Measurements from ENCODE around the gene ENOPH1.
A peak's percentile ranks its signal among the peaks of the same experiment; 100 is the strongest.
"Not testable (repeated sequence)": the region's sequence is repeated elsewhere in the genome, so short reads cannot be mapped to it uniquely, and the experiment has no call there.

ENOPH1 gene

DNA sequence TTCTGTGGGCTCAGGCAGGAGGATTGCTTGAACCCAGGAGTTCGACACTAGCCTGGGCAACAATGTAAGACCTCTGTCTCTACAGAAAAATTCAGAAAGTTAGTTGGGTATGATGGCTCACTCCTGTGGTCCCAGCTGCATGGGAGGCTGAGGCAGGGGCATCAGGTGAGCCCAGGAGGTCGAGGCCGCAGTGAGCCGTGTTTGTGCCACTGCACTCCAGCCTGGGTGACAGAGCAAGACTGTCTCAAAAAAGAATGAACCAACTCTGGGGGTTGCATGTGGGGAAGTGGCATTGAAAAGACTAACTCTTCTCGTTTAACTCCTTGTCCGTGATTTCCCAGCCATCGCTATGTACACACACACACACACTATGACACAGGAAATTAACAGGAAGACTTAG lies 26.9 kb downstream of the ENOPH1 start:
- in situ Hi-C loops (cut with HindIII; ENCODE audit: low pct_ligation_motif_present, low pct_unique_long_range_greater_than_20kb, low sequenced_read_pairs): loop anchor here (25.0 kb wide), 1 partner anchor 280 kb away; no protein-coding TSS in a partner anchor
- no peak for DNase-seq

DNA sequence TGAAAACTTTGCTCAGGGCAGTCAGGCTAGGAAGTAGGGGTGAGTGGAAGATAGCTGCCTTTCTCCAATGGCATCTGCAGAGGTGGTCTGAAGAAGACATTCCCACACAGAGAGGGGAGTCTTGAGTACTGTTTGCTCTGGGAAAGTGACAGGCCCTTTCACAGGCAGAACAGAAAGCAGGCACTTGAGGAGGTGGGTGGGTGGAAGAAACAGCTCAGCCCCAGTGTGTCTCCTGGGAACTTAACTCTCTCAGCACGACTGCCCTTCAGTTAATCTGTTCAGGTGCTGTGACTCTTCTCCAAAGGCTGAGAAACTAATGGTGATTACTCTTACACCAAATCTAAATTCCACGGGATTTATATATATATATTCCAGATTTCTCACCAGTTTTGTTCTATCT lies 28.3 kb downstream of the ENOPH1 start:
- in situ Hi-C loops (cut with HindIII; ENCODE audit: low pct_ligation_motif_present, low pct_unique_long_range_greater_than_20kb, low sequenced_read_pairs): loop anchor here (25.0 kb wide), 1 partner anchor 279 kb away; no protein-coding TSS in a partner anchor
- DNase-seq: no peak

DNA sequence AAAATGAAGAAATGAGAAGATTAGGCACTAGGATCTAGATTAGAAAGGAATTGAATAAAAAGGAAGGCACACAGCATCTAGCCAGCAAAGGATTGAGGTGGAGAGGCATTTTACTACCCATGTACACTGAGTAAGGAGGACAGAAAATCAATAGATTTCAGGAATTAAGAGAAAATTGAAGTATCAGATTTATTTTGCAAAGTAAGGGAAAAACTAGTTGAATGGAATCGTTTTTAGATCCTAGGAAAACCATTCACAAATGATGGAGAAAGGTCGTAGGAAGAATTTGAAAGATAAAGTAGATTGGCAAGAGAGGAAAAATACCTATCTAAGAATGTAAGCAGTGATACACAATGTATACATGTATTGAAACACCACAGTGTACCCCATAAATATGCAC lies 31.3 kb downstream of the ENOPH1 start:
- no peak for DNase-seq
- in situ Hi-C loops (cut with HindIII; ENCODE audit: low pct_ligation_motif_present, low pct_unique_long_range_greater_than_20kb, low sequenced_read_pairs): loop anchor here (25.0 kb wide), 1 partner anchor 276 kb away; no protein-coding TSS in a partner anchor

DNA sequence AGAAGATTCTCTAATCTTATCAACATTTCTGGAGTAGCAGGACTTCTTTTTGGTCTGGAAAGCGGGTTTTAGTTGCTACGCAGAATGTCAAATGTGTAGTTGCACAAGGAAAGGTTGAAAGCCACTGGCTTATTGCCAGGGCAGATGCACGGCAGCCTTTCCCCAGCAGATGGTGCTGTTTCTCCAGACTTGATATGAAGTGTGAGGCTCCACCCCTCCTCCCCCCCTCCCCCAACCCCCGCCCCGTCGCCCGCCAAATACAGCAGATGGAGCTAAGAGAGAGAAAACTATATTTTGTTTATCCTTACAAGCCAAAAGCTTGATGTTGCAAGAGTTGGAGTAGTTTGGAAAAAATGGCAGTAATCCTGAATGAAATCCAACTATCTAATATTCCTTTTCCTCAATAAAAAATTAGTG lies 32.0 kb downstream of the ENOPH1 start:
- DNase-seq: peak; percentile 77
- in situ Hi-C loops (cut with HindIII; ENCODE audit: low pct_ligation_motif_present, low pct_unique_long_range_greater_than_20kb, low sequenced_read_pairs): loop anchor here (25.0 kb wide), 1 partner anchor 275 kb away; no protein-coding TSS in a partner anchor

DNA sequence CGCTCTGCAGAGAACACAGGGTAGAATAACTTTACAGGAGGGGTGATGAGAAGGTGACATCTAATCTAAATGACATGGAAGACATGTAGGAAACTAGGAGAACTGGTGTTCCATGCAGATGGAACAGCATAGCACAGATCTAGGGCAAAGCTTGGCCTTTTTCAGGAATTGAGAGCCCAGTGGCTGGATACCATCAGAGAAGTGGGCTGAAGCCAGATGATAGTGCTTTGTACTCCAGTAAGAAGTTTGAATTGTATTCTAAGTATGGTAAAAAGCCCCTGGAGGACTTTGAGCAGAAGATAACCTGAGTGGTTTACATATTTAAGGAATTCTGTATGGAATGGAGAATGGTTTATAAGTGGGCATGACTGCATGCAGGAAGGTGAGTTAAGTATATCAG lies 32.8 kb downstream of the ENOPH1 start:
- in situ Hi-C loops (cut with HindIII; ENCODE audit: low pct_ligation_motif_present, low pct_unique_long_range_greater_than_20kb, low sequenced_read_pairs): loop anchor here (25.0 kb wide), 1 partner anchor 274 kb away; no protein-coding TSS in a partner anchor

DNA sequence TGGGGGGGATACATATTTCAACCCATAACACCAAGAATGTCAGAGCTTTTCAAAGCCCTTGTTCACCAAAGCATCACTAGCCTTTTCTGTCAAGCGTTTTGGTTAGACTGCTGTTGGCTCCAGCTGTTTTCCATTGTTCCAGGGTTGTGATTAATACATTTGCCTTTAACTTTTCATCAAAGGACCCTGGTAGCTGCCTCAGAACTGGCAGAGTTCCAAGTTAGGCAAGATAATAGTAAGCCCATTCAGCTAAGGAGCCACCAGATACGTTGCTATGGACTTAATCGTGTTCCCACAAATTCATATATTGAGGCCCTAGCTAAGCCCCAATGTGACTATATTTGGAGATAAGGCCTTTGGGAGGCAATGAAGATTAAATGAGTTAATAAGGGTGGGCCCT lies 37.1 kb downstream of the ENOPH1 start:
- DNase-seq: no peak
- in situ Hi-C loops (cut with HindIII; ENCODE audit: low pct_ligation_motif_present, low pct_unique_long_range_greater_than_20kb, low sequenced_read_pairs): loop anchor here (25.0 kb wide), 1 partner anchor 270 kb away; no protein-coding TSS in a partner anchor

More for the DNA sequence above, 32.8 kb downstream of the ENOPH1 start:
- DNase-seq: no peak

DNA sequence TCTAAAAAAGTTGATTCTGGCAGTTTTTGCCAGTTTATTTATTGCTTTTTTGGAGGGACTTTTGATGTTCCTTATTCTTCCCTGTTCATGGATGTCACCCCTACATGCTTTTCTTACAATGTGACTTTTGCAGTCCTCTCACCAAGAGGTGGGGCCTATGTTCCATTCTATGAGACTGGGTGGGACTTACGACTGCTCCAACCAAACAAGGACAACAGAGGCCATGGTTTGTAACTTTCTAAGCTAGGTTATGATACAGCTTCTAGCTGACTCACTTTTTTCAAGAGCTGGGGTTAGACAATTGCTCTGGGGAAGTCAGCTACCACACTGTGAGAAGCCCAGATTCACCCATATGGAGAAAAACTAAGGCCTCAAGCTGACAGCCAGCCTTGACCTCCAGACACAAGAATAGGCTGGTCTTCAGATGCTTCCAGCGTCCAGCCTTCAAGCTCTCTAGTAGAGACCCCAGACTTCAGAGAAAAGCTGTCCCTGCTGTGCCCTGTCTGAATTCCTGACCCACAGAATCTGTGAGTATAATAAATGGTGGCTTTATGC lies 39.5 kb downstream of the ENOPH1 start:
- DNase-seq: no peak
- in situ Hi-C loops (cut with HindIII; ENCODE audit: low pct_ligation_motif_present, low pct_unique_long_range_greater_than_20kb, low sequenced_read_pairs): loop anchor here (25.0 kb wide), 1 partner anchor 267 kb away; no protein-coding TSS in a partner anchor

DNA sequence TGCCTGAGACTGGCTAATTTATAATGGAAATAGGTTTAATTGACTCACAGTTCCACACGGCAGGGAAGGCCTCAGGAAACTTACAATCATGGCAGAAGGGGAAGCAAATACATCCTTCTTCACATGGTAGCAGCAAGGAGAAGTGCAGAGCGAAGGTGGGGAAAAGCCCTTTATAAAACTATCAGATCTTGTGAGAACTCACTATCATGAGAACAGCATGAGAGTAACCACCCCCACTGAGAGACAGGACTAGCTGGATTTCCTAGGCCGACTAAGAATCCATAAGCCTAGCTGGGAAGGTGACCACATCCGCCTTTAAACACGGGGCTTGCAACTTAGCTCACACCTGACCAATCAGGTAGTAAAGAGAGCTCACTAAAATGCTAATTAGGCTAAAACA lies 42.7 kb downstream of the ENOPH1 start:
- in situ Hi-C loops (cut with HindIII; ENCODE audit: low pct_ligation_motif_present, low pct_unique_long_range_greater_than_20kb, low sequenced_read_pairs): loop anchor here (25.0 kb wide), 1 partner anchor 264 kb away; no protein-coding TSS in a partner anchor
- DNase-seq: not testable (repeated sequence)

DNA sequence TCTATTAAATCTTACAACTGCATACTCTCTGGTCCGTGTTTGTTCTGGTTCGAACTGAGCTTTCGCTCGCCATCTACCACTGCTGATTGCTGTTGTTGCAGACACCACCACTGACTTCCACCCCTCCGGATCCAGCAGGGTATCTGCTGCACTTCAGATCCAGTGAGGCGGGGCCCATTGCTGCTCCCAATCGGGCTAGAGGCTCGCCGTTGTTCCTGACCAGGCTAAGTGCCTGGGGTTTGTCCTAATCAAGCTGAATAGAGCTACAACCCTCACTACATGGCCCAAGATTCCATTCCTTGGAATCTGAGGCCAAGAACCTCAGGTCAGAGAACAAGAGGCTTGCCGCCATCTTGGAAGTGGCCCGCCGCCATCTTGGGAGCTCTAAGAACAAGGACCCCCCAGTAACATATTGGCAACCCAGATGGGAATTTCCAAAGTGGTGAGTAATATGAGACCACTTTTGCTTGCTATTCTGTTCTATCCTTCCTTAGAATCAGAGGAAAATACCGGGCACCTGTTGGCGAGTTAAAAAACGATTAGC lies 43.3 kb downstream of the ENOPH1 start:
- in situ Hi-C loops (cut with HindIII; ENCODE audit: low pct_ligation_motif_present, low pct_unique_long_range_greater_than_20kb, low sequenced_read_pairs): loop anchor here (25.0 kb wide), 1 partner anchor 264 kb away; no protein-coding TSS in a partner anchor
- DNase-seq: no peak

DNA sequence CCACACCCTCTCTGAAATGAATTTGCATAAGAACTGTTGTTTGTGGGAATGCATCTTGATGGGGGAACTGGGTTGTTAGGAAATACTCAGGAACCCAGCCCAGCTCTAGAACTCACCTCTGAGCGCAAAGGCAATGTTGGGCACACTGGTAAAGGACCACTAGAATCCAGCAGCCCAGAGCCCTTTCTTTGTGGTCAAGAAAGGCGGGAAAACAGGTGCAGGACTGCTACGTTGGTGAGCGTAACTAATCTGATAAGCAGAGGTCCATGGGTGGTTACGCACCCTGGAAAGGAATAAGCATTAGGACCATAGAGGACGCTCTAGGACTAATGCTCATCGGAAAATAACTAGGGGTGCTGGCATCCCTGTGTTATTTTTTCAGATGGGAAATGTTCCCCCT lies 45.5 kb downstream of the ENOPH1 start:
- DNase-seq; in situ Hi-C loops (cut with HindIII; ENCODE audit: low pct_ligation_motif_present, low pct_unique_long_range_greater_than_20kb, low sequenced_read_pairs): not testable (repeated sequence)

DNA sequence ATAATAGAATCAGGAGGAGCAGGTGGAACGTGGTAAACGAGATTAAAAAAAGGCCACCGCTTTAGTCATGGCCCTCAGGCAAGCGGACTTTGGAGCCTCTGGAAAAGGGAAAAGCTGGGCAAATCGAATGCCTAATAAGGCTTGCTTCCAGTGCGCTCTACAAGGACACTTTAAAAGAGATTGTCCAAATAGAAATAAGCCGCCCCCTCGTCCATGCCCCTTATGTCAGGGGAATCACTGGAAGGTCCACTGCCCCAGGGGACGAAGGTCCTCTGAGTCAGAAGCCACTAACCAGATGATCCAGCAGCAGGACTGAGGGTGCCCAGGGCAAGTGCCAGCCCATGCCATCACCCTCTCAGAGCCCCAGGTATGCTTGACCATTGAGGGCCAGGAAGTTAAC lies 47.1 kb downstream of the ENOPH1 start:
- in situ Hi-C loops (cut with HindIII; ENCODE audit: low pct_ligation_motif_present, low pct_unique_long_range_greater_than_20kb, low sequenced_read_pairs): not testable (repeated sequence)

DNA sequence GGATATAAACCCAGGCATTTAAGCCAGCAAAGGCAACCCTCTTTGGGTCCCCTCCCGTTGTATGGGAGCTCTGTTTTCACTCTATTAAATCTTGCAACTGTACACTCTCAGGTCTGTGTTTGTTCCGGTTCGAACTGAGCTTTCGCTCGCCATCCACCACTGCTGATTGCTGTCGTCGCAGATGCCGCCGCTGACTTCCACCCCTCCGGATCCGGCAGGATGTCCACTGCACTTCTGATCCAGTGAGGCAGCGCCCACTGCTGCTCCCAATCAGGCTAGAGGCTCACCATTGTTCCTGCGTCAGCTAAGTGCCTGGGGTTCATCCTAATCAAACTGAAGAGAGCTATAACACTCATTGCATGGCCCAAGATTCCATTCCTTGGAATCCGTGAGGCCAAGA lies 49.2 kb downstream of the ENOPH1 start:
- no peak for DNase-seq
- in situ Hi-C loops (cut with HindIII; ENCODE audit: low pct_ligation_motif_present, low pct_unique_long_range_greater_than_20kb, low sequenced_read_pairs): no loop called here

More for the DNA sequence above, 47.1 kb downstream of the ENOPH1 start:
- not testable (repeated sequence) for DNase-seq

DNA sequence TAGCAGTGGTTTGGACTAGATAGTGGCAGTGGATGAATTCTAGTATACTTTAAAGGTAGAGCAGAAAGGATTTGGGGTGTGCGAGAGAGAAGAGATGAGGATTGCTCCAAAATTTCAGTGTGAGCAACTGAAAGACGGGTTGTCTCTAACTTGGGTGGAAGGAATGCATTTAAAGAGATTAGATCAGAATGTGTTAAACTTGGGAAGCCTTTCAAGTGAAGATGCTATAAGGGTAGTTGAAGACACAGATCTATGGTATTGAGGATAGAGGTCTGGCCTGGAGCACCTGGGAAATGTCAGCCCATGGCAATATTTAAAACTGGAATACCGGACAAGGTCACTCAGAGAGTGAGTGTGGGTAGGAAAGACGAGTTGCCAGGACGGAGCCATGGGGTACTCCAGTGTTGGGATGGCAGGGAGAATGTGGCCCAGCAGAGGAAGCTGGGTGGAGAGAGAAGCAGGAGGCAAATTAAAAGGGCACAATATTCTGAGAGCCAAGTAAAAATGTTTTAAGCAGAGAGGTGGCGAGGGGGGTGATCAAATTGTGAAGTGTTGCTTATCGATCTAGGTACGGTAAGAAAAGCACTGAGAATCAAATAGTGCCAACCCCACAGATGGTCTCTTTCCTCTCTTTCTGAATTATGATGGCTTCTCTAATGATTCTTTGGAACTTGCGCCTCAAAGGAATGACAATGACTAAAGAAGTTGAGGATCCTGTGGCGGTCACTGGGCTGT lies 50.5 kb downstream of the ENOPH1 start:
- no peak for DNase-seq
- in situ Hi-C loops (cut with HindIII; ENCODE audit: low pct_ligation_motif_present, low pct_unique_long_range_greater_than_20kb, low sequenced_read_pairs): no loop called here

DNA sequence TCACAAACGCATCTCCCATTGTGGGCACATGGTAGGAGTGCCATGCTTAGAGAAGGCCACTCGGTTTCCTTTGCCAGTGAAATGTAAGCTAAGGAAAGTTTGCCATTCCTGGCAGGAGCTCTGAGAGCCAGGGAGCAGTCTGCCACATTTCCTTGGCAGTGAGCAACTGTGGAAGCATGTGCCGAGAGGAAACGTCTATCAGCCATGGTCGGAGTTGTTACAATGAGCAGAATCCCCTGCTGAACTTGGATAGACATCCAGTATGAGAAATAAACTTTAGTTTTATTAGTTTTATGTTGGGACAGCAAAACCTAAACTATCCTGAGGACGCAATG lies 51.1 kb downstream of the ENOPH1 start:
- in situ Hi-C loops (cut with HindIII; ENCODE audit: low pct_ligation_motif_present, low pct_unique_long_range_greater_than_20kb, low sequenced_read_pairs): no loop called here
- no peak for DNase-seq

DNA sequence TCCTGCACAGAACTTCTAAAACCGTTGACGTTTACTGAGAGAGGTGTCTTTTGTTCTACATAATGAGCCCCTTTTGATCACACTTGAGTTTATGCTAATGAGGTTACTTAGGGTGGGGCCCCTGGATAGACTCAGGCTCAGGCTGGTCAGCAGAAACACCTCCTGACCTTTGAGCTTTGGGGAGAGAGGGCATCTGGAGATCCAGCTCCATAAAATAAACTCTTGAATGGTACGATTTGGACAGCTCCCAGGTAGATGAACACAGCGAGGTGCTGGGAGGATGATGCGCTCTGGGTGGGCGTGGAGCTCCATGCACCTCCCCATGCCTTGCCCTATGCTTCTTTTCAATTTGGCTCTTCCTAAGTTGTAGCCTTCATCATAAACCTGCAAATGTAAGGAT lies 52.0 kb downstream of the ENOPH1 start:
- in situ Hi-C loops (cut with HindIII; ENCODE audit: low pct_ligation_motif_present, low pct_unique_long_range_greater_than_20kb, low sequenced_read_pairs): no loop called here
- DNase-seq: no peak

DNA sequence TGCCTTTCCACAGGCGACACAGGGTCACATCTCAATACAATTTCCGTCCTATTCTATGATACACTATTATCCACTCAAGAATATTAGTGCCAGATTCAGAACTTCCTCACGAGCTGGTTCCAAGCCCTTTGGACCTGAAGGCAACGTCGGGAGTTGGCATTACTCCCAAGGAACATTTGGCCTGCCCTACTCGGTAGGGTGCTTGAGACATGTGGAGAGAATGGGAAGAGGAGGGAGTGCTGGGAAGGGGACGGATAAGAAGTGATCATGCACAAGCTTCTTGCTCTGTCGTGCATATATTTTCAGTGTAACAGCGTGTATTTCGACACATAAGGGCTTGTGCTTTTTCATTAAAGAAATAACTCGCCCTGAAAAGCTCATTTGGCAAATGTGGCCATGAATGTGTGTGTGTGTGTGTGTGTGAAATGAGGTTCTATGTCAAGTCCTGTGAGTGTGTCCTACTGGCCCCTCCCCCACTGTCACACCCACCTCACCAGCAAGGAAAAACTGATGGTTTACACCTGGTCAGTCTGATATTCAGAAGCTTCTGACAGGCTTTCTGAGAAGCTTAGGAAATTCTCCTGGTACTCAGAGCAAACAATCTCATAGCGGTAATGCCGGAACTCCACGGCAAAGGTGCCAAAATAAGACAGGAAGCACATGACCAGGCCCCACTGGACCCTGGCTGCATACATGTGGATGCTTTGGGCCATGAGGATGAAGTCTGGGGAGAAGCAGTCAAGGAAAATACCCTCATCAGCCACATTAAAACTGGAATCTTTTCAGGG lies 54.8 kb downstream of the ENOPH1 start:
- in situ Hi-C loops (cut with HindIII; ENCODE audit: low pct_ligation_motif_present, low pct_unique_long_range_greater_than_20kb, low sequenced_read_pairs): no loop called here
- DNase-seq: no peak

DNA sequence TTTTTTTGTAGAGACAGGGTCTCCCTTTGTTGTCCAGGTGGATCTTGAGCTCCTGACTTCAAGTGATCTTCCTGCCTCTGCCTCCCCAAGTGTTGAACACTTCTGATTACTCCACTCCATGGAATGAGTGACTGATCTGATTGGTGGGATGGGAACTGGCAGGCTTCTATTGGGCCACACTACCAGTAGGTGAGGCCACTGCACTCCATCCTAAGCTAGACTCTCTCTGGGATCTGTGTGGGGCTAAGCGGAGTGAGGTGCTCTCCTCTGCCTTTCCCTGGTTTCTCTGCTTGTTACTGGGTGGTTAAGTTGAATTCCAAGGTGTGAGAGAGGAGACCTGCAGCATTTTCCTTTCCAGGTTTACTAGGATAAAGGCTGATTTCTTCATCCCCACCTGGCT lies 58.7 kb downstream of the ENOPH1 start:
- DNase-seq: no peak
- in situ Hi-C loops (cut with HindIII; ENCODE audit: low pct_ligation_motif_present, low pct_unique_long_range_greater_than_20kb, low sequenced_read_pairs): no loop called here

DNA sequence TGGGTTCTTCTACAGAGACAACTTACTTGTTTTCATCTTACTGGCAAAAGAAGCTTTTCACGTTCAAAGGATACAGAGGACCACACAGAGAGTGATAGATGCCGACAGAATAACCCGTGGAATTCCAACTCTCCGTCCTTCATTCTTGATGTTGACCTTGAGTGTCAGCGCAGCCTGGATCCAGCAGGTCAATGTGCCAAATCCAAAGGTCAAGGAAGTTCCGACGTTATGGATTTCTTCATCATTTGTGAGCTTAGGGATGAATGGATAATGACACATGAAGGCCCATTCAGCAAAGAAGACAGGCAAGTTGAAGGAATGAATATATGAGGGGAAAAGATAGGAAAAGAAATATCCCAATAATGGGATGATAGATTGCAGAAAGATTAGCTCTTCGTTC lies 59.6 kb downstream of the ENOPH1 start:
- in situ Hi-C loops (cut with HindIII; ENCODE audit: low pct_ligation_motif_present, low pct_unique_long_range_greater_than_20kb, low sequenced_read_pairs): no loop called here
- DNase-seq: no peak

Data from ACHN (cell line).